AG20443 (cell line): ENCODE data around the gene HFM1.
A peak's percentile ranks its signal among the peaks of the same experiment; 100 is the strongest.
"Not testable (repeated sequence)": the region's sequence is repeated elsewhere in the genome, so short reads cannot be mapped to it uniquely, and the experiment has no call there.

ENCODE experiments used
- DNase-seq: peaks from one replicate; pipeline ENCODE4 v3.0.0; 2012; ENCODE audit warnings: low spot score, mixed read lengths

The HFM1 gene

DNA sequence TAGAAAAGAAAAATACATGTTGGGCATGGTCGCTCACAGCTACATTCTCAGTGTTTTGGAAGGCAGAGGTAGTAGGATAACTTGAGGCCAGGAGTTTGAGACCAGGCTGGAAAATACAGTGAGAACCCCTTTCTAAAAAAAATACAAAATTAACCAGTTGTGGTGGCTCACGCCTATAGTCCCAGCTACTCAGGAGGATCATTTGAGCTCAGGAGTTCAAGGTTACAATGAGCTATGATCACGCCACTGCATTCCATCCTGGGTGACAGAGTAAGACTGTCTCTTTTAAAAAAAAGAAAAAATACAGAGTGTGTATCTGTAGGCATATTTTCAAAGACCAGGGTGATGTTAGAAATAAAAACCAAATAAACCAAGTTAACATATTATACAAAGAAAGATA, 57.8 kb downstream of the HFM1 start:
- DNase-seq, result no peak

- DNase-seq, result no peak
Observed at GRCh38 chr1:91345395-91346005, 59.1 kb downstream of the HFM1 start.

DNA sequence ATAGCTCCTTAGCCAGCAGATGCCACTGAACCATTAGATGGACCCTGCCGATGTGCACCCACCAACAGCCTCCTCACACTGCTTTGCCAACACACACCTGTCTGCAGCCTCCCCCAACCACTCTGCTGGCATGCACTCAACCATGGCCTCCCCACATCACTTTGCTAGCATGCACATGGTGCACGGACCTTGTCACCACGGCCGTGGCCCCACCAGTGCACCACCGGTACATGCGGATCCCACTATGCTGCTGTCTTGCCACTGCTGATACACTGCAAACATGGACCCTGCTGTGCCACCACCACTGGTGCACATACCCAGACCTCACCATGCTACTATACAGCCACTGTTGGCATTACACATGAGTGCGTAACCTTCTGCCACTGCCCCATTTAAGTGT, 66.1 kb downstream of the HFM1 start:
- DNase-seq, result no peak

GRCh38 chr1:91335603-91336002, 69.0 kb downstream of the HFM1 start:
- DNase-seq, result no peak

GRCh38 chr1:91334856-91335255, 69.8 kb downstream of the HFM1 start:
- DNase-seq, result no peak

GRCh38 chr1:91325456-91325855, 79.2 kb downstream of the HFM1 start:
- DNase-seq, result no peak

GRCh38 chr1:91314643-91315042, 90.0 kb downstream of the HFM1 start:
- no peak for DNase-seq

GRCh38 chr1:91311672-91312071, 93.0 kb downstream of the HFM1 start:
- no peak for DNase-seq

DNA sequence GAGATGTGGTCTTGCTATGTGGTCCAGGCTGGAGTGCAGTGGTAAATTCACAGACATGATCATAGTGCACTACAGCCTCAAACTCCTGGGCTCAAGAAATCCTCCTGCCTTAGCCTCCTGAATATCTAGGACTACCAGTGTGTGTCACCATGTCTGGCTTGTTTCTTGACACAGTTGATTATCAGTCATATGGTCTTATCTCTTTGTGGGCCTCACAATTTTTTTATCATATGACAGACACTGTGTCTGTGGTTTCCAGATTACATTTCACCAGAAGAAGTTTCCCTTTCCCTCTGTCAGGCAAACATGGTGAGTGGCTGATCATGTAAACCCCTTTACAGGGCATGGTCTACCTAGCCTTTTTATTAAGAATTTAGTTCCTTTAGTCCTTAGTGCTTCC, 96.1 kb downstream of the HFM1 start:
- DNase-seq, result no peak

GRCh38 chr1:91307784-91308409, 96.7 kb downstream of the HFM1 start:
- DNase-seq, result no peak

DNA sequence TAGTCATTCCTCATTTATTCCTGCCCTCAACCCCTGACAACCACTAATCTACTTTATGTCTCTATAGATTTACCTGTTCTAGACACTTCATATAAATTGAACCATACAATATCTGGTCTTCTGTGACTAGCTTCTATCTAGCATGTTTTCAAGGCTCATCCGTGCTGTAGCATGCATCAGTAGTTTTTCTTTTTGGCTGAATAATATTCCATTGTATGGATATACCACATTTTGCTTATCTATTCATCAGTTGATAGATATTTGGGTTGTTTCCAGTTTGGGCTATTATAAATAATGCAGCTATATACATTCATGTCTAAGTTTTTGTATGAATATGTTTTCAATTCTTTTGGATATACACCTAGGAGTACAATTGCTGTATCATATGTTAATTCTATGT, 101.5 kb downstream of the HFM1 start:
- DNase-seq, result no peak

- DNase-seq, result not testable (repeated sequence)
Observed at GRCh38 chr1:91288843-91289553, 115.6 kb downstream of the HFM1 start.

DNA sequence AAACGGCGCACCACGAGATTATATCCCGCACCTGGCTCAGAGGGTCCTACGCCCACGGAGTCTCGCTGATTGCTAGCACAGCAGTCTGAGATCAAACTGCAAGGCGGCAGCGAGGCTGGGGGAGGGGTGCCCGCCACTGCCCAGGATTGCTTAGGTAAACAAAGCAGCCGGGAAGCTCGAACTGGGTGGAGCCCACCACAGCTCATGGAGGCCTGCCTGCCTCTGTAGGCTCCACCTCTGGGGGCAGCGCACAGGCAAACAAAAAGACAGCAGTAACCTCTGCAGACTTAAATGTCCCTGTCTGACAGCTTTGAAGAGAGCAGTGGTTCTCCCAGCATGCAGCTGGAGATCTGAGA, 117.7 kb downstream of the HFM1 start:
- DNase-seq, result not testable (repeated sequence)

GRCh38 chr1:91286259-91286961, 118.2 kb downstream of the HFM1 start:
- not testable (repeated sequence) for DNase-seq

GRCh38 chr1:91283421-91283726, 121.3 kb downstream of the HFM1 start:
- DNase-seq, result no peak

- DNase-seq, result peak; percentile 70
Observed at GRCh38 chr1:91282695-91283420, 121.8 kb downstream of the HFM1 start.

- DNase-seq, result no peak
Observed at GRCh38 chr1:91281782-91282181, 122.9 kb downstream of the HFM1 start.

DNA sequence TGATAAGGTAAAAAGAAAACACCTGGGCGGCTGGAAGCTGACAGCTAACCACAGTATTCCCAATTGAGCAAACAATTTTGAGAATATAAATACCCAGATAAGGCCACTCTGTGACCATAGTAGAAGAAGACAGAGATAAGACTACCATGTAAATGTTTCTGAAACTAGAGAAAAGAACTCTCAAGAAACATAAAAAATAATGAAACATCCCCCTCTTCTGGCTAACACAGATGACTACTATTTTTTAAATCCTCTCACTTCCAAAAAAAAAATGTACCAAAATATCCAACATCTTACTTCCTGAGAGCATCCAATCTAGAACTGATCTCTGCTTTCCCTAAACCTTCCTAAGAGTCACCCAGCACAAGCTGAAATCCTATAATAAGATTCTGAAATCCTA, 125.9 kb downstream of the HFM1 start:
- DNase-seq, result peak; percentile 13

GRCh38 chr1:91273875-91274274, 130.8 kb downstream of the HFM1 start:
- no peak for DNase-seq

DNA sequence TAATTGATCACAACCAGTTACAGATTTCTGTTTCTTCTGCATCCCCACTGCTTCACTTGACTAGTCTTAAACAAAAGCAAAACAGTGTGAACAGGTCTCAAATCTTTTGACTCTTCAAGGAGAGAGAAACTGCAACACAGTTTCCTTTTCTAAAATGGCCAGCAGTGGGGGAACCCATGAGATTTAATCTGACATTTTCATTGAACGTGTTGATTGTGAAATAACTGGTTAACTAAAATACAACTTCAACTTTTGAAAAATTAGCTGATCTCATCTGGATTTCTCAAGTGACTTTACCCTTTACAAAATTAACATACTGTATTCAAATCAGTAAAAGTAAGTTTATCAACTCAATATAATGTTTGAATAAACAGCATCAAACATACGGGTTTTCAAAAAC, 143.0 kb downstream of the HFM1 start:
- no peak for DNase-seq

GRCh38 chr1:91245435-91245834, 159.2 kb downstream of the HFM1 start:
- no peak for DNase-seq

DNA sequence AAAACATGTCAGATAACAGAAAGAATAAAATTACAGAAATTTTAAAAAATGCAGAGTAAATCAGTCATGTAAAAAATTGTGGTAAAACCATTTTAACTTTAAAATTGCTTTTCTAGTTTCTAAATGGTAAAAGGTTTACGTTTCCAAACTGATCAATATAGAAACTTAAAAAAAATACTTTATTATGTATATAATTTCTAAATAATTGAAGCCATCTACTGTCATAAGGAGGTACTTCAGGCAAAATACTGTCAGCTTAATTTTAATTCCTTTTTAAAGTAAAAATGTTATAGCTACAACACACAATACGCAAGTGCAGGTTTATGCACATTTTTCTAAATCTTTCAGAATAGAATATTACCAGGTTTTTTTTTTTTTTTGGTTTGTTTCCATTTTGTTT, 159.9 kb downstream of the HFM1 start:
- DNase-seq, result no peak

DNA sequence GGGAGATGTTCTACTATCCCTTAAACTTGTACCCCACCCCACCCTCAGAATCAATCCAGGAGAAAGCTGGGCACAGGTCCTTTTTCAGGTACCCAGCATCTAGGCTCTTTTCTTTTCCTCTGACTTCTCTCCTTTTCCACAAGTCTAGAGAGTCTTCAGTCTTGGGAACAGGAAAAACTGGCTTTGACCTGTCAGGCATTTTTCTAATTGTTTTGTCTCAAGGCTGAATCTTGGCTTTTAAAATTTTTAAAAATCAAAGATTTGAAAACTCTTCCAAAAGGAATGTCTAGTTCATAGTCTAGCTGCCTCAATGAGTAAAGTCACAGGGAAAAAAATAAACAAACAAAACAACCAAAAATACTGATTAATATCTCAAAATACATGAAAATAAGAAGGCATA, 161.5 kb downstream of the HFM1 start:
- no peak for DNase-seq
